ES-I3 (cell line): ENCODE results near the gene ZCCHC7.
"Not testable (repeated sequence)": the region's sequence is repeated elsewhere in the genome, so short reads cannot be mapped to it uniquely, and the experiment has no call there.

Experiments used
- H3K36me3 ChIP-seq: 2 replicates; pipeline ENCODE4 v1.6.1; 2013; ENCODE audit warnings: mild to moderate bottlenecking, low read length, control low read depth, moderate library complexity; ENCODE audit not compliant: insufficient read depth
- H3K4me1 ChIP-seq: 2 replicates; pipeline ENCODE4 v1.6.1; 2013; ENCODE audit warnings: mild to moderate bottlenecking, control low read depth, low read length; ENCODE audit not compliant: insufficient read depth
- H3K9ac ChIP-seq: 2 replicates; pipeline ENCODE4 v1.6.1; 2013; ENCODE audit warnings: low read depth, mild to moderate bottlenecking, low read length, moderate library complexity
- H3K9me3 ChIP-seq: 2 replicates; pipeline ENCODE4 v1.6.1; 2013; ENCODE audit warnings: mild to moderate bottlenecking, low read length, moderate library complexity; ENCODE audit not compliant: control insufficient read depth, insufficient read depth

ZCCHC7 gene

DNA sequence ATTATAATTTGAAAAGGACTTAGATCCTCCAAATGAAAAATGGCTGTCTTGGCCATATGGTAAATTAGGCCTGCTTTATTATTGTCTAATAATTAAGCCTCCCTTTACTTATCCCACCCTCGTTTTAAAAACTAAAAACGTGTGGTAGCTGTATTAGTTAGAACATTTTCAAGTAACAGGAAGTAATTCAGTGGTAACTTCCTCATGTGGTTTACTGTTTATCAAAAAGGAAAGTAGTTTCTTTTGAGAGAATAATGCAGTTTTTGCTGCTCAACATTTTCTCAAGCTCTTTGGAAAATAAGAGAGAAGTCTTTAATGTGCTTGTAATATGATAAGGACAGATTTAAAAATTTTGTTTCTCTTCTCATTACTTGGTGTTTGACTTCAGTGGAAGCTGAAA, 26.0 kb downstream of the ZCCHC7 start:
- Histone ChIP-seq H3K4me1 (peaks cover 5% of the 10 kb centered on the region; the same call in 1 of the 2 replicates), H3K36me3 (no peaks in the 10 kb centered on the region), H3K9me3 (no peaks in the 10 kb centered on the region), H3K9ac (no peak overlapping the region)

DNA sequence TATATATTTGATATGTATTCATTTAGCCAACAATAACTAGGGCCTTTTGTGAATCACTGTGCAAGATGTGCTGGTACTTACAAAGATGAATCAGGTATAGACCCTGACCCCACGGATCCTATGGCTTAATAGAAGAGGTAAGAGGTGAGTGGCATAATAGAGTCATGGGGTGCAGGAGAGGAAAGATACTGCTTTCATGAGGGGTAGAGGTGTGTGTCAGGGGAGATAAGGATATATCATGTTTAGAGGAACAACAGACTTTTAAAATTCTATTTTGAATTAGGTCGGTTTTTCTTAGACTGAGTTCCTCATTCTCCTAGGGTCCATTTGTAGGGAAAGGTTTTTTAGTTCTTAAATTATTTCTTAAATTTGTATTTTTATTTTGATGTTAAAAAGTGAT, 27.8 kb downstream of the ZCCHC7 start:
- Histone ChIP-seq H3K9ac (no peak overlapping the region), H3K36me3 (no peaks in the 10 kb centered on the region), H3K4me1 (peaks cover 5% of the 10 kb centered on the region; the same call in 1 of the 2 replicates), H3K9me3 (no peaks in the 10 kb centered on the region)

DNA sequence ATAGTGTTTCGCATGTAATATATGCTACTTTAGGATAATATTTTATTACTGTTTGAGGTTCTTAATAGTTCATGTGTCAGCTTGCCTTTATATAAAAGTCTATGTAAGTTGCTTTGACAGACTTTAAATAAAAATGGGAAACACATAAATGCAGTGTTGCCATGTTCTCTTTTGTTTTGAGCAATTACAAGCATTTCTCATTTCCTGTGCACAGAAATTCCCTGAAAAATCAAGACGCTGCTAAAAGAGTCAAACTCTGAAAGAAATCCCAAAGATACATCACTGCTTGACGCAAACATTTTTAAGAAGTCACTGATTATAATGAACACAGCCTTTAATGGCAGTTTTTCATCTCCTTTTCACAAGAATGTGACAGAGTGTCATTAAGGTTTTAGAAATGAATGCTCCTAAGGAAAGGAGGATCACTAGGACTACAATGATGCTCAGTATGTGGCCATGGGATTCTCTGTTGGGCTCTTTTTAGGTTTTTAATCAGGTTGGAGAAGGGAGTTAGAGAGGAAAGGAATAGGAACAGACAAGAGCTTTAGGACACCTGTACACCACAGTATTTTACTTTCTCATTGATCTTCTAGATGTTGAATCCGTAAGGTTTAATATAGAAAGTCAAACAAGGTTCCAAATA, 29.4 kb downstream of the ZCCHC7 start:
- no peak overlapping the region for H3K9ac ChIP-seq
- H3K36me3 ChIP-seq = no peaks in the 10 kb centered on the region
- H3K4me1 ChIP-seq = peaks cover 1% of the 10 kb centered on the region; the same call in 1 of the 2 replicates
- no peaks in the 10 kb centered on the region for H3K9me3 ChIP-seq

DNA sequence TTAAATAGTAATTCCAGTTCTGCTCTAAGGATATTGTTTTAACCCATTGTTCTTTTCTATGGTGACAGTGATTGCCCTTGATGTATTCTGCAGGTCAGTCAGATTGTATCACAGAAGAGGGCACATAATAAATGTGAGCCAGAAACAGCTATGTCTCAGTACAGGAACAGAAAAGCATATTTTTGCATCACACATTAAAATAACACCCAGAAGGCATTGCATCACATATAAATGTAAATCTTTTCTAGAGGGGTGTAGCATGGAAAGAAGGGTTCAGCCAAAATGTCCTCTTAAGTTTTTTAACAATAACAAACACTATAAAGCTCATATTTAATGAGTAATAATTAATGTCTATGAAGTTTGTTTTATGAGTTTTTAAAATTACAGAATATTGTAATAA, 30.0 kb downstream of the ZCCHC7 start:
- Histone ChIP-seq H3K36me3 (no peaks in the 10 kb centered on the region), H3K9me3 (no peaks in the 10 kb centered on the region), H3K4me1 (no peaks in the 10 kb centered on the region), H3K9ac (no peak overlapping the region)

DNA sequence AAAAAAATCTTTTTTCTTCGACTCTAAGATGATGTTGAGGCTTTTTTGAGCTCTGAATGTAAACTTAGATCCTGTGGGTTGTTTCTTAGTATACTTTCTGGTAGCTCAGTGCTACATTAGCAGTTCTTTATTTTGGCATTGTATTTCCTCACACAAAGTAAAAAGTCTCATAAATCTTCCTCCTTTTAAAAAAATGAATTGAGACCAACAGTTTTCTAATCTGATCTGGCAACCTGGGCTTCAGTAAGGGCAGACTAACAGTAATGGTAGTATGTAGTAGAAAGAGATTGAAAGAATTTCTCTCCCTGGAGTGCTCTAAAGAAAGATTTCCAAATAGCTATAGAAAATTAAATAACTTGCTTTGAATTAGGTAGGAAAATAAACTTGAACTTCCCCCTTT, 31.4 kb downstream of the ZCCHC7 start:
- Histone ChIP-seq H3K9me3 (no peaks in the 10 kb centered on the region), H3K9ac (no peak overlapping the region), H3K4me1 (no peaks in the 10 kb centered on the region), H3K36me3 (no peaks in the 10 kb centered on the region)

DNA sequence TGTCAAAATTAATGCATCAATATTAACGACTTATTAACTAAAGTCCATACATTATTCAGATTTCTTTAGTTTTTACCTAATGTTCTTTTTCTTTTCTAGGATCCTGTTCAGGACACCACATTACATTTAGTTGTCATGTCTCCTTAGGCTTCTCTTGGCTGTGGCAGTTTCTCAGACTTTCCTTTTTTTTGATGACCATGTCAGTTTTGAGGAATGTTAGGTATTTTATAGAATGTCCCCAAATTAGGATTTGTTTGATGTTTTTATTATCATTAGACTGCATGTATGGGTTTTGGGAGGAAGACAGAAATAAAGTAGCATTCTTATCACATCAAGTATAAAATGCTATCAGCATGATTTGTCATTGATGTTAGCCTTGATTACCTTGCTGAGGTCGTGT, 32.0 kb downstream of the ZCCHC7 start:
- Histone ChIP-seq H3K36me3 (no peaks in the 10 kb centered on the region), H3K4me1 (no peaks in the 10 kb centered on the region), H3K9me3 (no peaks in the 10 kb centered on the region), H3K9ac (no peak overlapping the region)

DNA sequence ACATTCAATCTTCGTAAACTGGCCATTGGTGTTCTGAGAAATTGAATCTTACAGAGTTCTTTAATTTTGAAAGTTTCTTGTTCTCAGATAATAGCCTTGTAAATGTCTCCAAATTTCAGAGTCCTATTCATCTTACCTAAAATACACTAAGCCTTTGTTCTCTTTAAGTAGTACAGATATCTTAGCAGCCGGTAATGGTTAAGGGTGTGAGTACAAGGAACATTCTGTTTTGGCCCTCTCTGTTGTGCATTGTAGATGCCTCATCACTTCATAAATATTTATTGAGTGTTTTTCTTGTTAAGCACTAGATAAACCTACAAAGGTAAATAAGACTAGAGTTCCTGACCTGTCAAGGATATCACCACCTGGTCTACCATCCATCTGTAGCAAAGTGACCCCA, 35.2 kb downstream of the ZCCHC7 start:
- no peaks in the 10 kb centered on the region for H3K4me1 ChIP-seq
- no peak overlapping the region for H3K9ac ChIP-seq
- H3K9me3 ChIP-seq = no peaks in the 10 kb centered on the region
- H3K36me3 ChIP-seq = no peaks in the 10 kb centered on the region

DNA sequence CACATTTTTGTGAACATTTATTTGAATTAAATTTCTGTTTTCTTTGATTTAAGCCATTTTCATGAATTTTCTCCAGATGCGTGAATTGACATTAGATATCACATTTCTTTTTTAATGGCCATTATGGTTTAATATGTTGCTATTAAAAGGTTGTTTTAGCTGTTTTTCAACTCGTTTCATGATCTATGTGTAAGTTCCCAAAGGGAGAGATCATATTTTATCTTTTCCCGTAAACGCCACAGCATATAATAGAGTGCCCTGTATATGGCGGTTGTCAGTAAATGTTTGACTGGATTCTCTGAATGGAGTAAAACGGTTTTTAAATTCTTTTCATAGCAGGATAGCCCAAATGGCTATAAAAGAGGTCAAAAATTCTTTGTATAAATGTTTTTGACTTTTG, 35.8 kb downstream of the ZCCHC7 start:
- Histone ChIP-seq H3K9me3 (no peaks in the 10 kb centered on the region), H3K36me3 (no peaks in the 10 kb centered on the region), H3K4me1 (no peaks in the 10 kb centered on the region)

DNA sequence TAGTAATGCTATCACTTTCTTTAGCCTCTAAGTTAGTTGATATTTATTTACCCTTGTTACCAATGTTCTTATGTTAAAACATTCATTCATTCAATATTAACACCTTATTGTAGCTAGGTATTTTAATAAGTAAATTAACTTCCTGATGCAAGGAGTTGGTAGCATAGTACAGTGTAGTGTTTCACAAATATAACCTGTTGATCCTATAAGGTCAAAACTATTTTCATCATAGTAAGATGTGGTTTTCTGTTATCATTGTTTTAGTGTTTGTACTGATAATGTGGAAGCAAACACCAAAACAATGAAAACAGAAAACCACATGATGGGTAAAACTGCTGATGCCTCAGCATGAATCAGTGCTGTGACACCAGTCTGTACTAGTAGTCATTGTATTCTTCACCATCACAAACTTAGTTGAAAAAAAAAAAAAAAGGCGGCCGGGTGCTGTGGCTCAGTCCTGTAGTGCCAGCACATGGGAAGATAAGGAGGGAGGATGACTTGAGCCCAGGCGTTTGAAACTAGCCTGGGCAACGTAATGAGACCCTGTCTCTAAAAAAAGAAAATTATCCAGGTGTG, 36.5 kb downstream of the ZCCHC7 start:
- H3K36me3 ChIP-seq = no peaks in the 10 kb centered on the region
- no peak overlapping the region for H3K9ac ChIP-seq

More for the DNA sequence above, 35.8 kb downstream of the ZCCHC7 start:
- H3K9ac ChIP-seq = no peak overlapping the region

DNA sequence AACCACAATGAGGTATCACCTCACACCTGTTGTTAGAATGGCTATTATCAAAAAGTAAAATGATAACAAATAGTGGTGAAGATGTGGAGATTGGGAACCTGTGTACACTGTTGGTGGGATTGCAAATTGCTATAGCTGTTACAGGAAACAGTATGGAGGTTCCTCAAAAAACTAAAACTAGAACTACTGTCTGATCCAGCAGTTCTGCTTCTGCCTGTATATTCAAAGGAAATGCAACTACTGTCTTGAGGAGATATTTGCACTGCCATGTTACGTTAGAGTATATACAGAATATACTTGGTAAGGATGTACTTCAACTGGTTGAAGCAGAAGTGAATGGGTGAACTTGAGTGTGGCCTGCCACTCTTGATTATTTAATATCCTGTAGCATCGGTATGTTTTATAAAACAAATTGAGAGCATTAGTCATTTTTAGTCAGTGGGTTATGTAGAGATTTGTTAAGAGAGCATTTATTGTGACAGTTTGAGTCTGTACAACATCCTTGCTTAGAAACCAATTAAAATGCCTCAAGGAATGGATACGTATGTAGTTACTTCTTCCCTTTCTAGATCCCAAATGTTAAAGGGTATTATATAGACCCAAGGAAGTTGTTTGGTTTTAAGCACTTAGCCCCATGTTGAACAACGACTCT, 37.5 kb downstream of the ZCCHC7 start:
- Histone ChIP-seq H3K4me1 (peaks cover 4% of the 10 kb centered on the region; the same call in 1 of the 2 replicates), H3K9me3 (no peaks in the 10 kb centered on the region), H3K36me3 (no peaks in the 10 kb centered on the region), H3K9ac (no peak overlapping the region)

More for the DNA sequence above, 36.5 kb downstream of the ZCCHC7 start:
- Histone ChIP-seq H3K4me1 (no peaks in the 10 kb centered on the region), H3K9me3 (no peaks in the 10 kb centered on the region)

DNA sequence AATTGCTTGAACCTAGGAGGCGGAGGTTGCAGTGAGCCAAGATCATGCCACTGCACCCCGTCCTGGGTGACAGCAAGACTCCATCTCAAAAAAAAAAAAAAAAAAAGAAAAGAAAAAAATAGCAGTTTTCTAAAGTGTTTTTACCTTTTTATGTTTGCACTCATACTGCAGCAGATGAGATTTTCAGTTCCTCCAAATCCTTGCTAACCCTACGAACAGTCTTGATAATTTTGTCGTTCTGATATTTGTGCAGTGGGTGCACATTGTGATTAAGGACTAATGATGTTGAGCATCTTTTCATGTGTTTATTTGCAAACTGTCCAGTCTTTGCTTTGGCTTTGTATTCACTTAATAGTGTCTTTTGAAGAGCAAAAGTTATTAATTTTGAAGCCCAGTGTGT, 42.9 kb downstream of the ZCCHC7 start:
- Histone ChIP-seq H3K9ac (no peak overlapping the region), H3K9me3 (no peaks in the 10 kb centered on the region), H3K36me3 (no peaks in the 10 kb centered on the region), H3K4me1 (peaks cover 4% of the 10 kb centered on the region; the same call in 1 of the 2 replicates)

DNA sequence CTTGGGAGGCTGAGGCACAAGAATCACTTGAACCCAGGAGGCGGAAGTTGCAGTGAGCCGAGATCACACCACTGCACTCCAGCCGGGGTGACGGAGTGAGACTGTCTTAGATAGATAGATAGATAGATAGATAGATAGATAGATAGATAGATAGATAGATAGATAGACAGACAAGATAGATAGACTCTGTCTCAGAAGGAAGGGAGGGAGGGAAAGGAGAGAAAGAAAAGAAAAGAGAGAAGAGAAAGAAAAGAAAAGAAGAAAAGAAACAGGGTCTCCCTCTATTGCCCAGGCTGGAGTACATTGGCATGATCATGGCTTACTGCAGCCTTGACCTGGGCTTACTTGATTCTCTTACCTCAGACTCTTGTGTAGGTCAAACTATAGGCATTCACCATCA, 44.0 kb downstream of the ZCCHC7 start:
- not testable (repeated sequence) for H3K9me3 ChIP-seq, H3K36me3 ChIP-seq, H3K4me1 ChIP-seq, H3K9ac ChIP-seq

DNA sequence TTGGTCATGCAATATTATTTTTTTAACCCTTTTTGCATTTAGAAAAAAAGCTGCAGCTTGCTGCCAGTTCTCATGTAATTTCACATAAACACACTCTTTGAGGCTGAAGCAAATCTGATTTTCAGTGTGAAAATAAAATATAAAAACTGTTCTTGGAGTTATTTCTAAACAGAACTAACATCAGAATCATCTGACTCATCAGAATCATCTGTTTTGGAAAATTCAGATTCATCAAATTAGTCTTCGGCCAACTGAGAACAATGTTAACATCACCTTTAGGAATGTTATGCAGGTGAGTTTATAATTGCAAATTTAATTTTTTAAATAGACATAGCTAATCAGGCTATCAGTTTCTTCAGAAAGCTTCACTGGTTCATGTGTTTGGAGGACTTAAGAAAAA, 45.3 kb downstream of the ZCCHC7 start:
- no peak overlapping the region for H3K9ac ChIP-seq
- no peaks in the 10 kb centered on the region for H3K36me3 ChIP-seq
- no peaks in the 10 kb centered on the region for H3K9me3 ChIP-seq
- peaks cover 4% of the 10 kb centered on the region; the same call in 1 of the 2 replicates for H3K4me1 ChIP-seq

DNA sequence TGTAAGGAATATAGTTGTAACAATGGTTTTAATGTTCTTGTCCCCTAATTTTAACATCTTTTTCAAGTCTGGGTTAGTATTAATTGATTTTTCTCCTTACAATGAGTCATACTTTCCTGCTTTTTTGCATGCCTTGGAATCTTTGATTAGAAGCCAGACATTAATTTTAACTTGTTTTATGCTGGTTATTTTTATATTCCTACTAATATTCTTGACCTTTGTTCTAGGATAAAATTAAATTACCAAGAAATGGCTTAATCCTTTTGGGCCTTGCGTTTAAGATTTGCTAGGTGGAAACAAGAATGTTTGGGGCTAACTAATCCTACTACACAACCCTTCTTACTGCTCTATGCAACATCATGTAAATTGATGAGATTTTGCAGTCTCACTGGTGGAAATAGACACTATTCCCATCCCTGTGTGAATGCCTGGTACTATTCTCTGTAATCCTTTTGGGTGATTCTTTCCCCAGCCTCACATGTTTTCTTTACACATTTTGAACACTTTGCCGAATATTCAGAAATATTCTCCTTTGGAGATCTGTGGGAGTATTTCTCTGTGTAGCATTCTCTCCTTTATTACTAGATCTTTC, 47.2 kb downstream of the ZCCHC7 start:
- H3K4me1 ChIP-seq = no peaks in the 10 kb centered on the region
- H3K9ac ChIP-seq = no peak overlapping the region
- no peaks in the 10 kb centered on the region for H3K36me3 ChIP-seq
- no peaks in the 10 kb centered on the region for H3K9me3 ChIP-seq

DNA sequence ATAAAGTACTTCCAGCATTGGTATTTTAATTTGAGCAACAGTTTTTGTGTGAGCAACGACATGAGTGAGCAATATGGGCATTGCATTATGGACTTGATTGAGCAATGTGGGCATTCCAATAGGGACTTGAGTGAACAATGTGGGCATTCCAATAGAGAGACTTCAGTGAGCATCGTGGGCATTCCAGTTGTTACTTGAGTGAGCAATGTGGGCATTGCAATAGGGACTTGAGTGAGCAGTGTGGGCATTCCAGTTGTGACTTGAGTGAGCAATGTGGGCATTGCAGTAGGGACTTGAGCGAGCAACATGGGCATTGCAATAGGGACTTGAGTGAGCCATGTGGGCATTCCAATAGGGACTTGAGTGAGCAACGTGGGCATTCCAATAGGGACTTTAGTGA, 52.2 kb downstream of the ZCCHC7 start:
- Histone ChIP-seq H3K9me3 (no peaks in the 10 kb centered on the region), H3K9ac (no peak overlapping the region), H3K36me3 (no peaks in the 10 kb centered on the region), H3K4me1 (no peaks in the 10 kb centered on the region)
